Coronary artery (tissue), 2 donors: ENCODE data around the gene CITED2.
"Not testable (repeated sequence)": the region's sequence is repeated elsewhere in the genome, so short reads cannot be mapped to it uniquely, and the experiment has no call there.

ENCODE experiments used
- DNase-seq: peaks from one replicate; pipeline ENCODE4 v3.0.0-alpha.2; 2017; ENCODE audit warnings: low spot score
- H3K27ac ChIP-seq, 2 donors: fragments of 200-600 bp; sonication (generic); one replicate each; pipeline ENCODE4 v1.5.1; 2016 to 2019
- H3K4me3 ChIP-seq: fragments of 200-600 bp; sonication (generic); 2 replicates; pipeline ENCODE4 v1.5.1; 2016; ENCODE audit warnings: mild to moderate bottlenecking, moderate library complexity
- CTCF ChIP-seq: fragments of 200-600 bp; sonication (generic); IDR thresholded peaks from one replicate; pipeline ENCODE4 v1.5.1; 2019; ENCODE audit warnings: antibody characterized with exemption

Gene CITED2

DNA sequence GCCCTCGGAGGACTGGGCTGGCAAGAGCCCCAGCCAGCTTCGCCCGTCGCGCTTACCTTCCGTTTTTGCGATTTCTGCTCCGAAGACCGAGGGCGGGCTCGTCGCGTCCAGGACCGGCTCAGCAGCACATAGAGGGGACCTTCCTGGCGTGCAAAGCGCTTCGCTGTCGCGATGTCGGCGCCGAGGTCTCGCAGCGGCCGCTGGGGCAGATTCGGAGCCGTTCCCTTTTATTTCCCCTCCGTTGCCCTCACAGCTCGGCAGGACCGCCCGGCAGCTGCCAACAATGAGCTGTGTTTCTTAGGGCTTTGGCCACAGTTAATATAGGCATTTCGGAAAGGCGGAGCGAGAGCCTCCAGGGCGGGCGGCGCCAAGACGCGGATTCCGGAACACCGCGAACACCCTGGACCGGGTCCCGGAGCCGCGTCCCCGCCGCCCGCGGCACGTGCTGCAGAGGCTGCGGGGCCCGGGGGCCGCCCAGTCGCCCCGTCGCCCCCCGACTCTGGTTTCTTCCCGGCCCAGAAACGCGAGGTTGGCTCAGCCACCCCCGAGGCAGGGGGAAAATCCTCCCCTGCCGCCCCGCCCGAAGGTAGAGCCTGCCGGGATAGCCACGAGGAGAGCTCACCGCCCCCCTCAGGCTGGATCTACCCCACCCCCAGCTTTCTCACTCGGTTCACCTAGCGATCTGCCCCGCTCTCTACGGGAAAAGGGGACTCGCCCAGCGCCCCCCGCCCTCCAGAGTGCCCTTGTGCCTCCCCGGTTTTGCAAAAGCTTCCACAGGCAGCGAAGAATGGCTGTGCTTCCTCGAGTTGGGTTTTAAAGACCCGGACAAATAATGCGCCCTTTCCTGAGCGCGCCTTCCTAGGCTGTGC, at the start of gene CITED2:
Gene CITED2, minus strand, starts transcription at position 292 of the 869 bp plus-strand sequence. CDS start 704 bp downstream, outside the sequence.
- peak; percentile 97 for DNase-seq
- Histone ChIP-seq H3K4me3 (peak within 1 kb of the TSS; percentile 86), H3K27ac (peak within 1 kb of the TSS; percentile 88 to 96)
- TF ChIP-seq CTCF: peak; percentile 14

- Histone ChIP-seq H3K4me3 (no peak overlapping the region), H3K27ac (no peak overlapping the region)
- no peak for DNase-seq
- TF ChIP-seq CTCF: no peak
Observed at GRCh38 chr6:139423037-139423703, 48.7 kb upstream of the CITED2 start.

- H3K4me3 ChIP-seq: no peak overlapping the region
- no peak overlapping the region for H3K27ac ChIP-seq
- no peak for DNase-seq
- no peak for TF ChIP-seq CTCF
Observed at GRCh38 chr6:139422105-139423036, 47.9 kb upstream of the CITED2 start.

GRCh38 chr6:139418481-139419132, 44.2 kb upstream of the CITED2 start:
- no peak for TF ChIP-seq CTCF
- no peak overlapping the region for H3K27ac ChIP-seq
- no peak for DNase-seq
- no peak overlapping the region for H3K4me3 ChIP-seq

- no peak overlapping the region for H3K27ac ChIP-seq
- no peak for TF ChIP-seq CTCF
- no peak for DNase-seq
- H3K4me3 ChIP-seq: no peak overlapping the region
Observed at GRCh38 chr6:139416146-139416545, 41.7 kb upstream of the CITED2 start.

- no peak for TF ChIP-seq CTCF
- no peak overlapping the region for H3K4me3 ChIP-seq
- no peak overlapping the region for H3K27ac ChIP-seq
- no peak for DNase-seq
Observed at GRCh38 chr6:139415365-139415764, 40.9 kb upstream of the CITED2 start.

DNA sequence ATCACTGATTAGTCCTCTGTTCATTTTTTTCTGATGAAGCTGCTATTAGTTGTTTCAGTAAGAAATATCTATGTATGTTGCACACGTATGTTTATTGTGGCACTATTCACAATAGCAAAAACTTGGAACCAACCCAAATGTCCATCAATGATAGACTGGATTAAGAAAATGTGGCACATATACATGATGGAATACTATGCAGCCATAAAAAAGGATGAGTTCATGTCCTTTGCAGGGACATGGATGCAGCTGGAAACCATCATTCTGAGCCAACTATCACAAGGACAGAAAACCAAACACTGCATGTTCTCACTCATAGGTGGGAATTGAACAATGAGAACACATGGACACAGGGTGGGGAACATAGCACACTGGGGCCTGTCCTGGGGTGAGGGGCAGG, 37.7 kb upstream of the CITED2 start:
- H3K27ac ChIP-seq, DNase-seq, H3K4me3 ChIP-seq: not testable (repeated sequence)
